ENCODE data around the gene UBE2N. TPM values are rescaled to one million over a fixed set of nuclear protein-coding genes. Genes with fewer than 3 reads are reported as not detected.
A peak's percentile ranks its signal among the peaks of the same experiment; 100 is the strongest.
"Not testable (repeated sequence)": the region's sequence is repeated elsewhere in the genome, so short reads cannot be mapped to it uniquely, and the experiment has no call there.

UBE2N gene
- total RNA-seq, 1 experiment from 2014 or later = 210 TPM

DNA sequence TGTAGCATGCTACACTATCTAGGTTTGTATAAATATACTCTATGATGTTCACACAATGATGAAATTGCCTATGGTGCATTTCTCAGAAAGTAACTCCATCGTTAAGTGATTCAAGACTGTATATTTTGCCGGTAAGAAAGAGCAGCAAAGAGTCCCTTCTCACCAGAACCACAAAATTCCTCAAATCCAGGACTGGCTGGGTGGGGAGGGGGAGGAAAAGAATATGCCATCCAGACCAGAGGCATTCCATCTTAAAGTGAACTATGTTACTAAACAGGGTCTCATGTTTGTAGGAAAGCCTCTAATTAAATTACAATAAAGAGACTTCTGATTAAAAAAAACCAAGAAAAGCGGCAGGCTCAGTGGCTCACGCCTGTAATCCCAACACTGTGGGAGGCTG, 11.5 kb downstream of the UBE2N start:
- no peak for DNase-seq
- H3K4me1 ChIP-seq = no peaks in the 10 kb centered on the region

DNA sequence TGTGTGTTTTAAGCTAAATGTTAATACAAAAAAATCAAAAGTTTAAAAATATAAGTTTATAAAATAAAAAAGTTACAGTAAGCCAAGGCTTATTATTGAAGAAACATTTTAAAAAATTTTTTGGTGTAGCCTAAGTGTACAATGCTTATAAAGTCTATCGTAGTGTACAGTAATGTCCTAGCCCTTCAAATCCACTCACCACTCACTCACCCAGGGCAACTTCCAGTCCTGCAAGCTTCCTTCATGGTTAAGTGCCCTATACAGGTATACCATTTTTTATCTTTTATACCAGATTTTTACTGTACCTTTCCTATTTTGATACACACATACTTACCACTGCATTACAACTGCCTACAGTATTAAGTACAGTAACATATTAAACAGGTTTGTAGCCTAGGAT, 11.9 kb downstream of the UBE2N start:
- Histone ChIP-seq H3K4me1 (no peaks in the 10 kb centered on the region), H3K36me3 (no peaks in the 10 kb centered on the region), H3K27me3 (no peaks in the 10 kb centered on the region), H3K9me3 (replicated peaks) (no peaks in the 10 kb centered on the region), H3K4me3 (no peak overlapping the region), H3K27ac (no peak overlapping the region)
- no peak for DNase-seq

More for the DNA sequence above, 11.5 kb downstream of the UBE2N start:
- Histone ChIP-seq H3K36me3 (no peaks in the 10 kb centered on the region), H3K27ac (no peak overlapping the region), H3K27me3 (no peaks in the 10 kb centered on the region), H3K4me3 (no peak overlapping the region), H3K9me3 (replicated peaks) (no peaks in the 10 kb centered on the region)

DNA sequence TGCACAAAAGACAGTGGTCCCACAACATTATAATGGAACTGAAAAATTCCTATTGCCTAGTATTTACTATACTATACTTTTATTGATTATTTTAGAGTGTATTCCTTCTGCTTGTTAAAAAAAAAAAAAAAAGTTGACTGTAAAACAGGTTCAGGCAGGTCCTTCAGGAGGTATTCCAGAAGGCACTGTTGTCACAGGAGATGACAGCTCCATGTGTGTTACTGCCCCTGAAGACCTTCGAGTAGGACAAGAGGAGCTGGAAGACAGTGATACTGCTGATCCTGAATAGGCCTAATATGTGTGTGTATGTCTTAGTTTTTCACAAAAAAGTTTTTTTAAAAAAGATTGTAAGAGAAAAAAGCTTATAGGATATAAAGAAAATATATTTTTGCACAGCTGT, 12.3 kb downstream of the UBE2N start:
- Histone ChIP-seq H3K9me3 (replicated peaks) (no peaks in the 10 kb centered on the region), H3K36me3 (no peaks in the 10 kb centered on the region), H3K27me3 (no peaks in the 10 kb centered on the region), H3K4me1 (no peaks in the 10 kb centered on the region), H3K4me3 (no peak overlapping the region), H3K27ac (no peak overlapping the region)
- DNase-seq = no peak

DNA sequence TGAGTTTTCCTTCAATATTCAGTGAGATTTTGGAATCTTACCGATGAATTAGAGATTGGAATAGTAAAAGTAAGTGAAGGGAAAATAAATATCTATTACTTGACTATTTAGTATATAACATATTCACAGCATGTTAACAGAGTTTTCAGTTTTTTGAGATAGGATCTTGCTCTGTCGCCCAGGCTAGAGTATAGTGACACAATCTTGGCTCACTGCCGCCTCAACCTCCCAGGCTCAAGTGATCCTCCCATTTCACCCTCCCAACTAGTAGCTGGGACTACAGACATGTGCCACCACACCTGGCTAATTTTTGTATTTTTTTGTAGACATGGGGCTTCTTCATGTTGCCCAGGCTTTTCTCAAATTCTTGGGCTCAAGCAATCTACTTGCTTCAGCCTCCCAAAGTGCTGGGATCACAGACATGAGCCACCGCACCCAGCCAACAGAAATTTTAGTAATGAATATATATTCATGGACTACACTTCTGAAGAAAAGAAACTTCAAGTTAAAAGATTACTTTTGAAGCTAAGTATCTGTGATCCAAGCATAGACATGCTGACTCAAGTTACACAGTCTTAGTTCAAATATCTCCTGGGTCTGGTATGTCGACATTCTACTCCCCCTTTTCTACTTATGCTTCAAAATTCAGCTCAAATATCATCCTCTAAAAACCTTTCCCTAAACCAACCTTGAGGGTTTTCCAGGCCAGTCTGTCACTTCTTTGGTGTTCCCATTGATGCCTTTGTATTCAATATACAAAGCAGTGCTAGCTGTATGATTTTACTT, 13.8 kb downstream of the UBE2N start:
- Histone ChIP-seq H3K4me1 (no peaks in the 10 kb centered on the region), H3K9me3 (replicated peaks) (no peaks in the 10 kb centered on the region), H3K4me3 (no peak overlapping the region), H3K27me3 (no peaks in the 10 kb centered on the region), H3K36me3 (peaks cover 5% of the 10 kb centered on the region; the same call in 1 of the 2 replicates), H3K27ac (no peak overlapping the region)
- DNase-seq = no peak

DNA sequence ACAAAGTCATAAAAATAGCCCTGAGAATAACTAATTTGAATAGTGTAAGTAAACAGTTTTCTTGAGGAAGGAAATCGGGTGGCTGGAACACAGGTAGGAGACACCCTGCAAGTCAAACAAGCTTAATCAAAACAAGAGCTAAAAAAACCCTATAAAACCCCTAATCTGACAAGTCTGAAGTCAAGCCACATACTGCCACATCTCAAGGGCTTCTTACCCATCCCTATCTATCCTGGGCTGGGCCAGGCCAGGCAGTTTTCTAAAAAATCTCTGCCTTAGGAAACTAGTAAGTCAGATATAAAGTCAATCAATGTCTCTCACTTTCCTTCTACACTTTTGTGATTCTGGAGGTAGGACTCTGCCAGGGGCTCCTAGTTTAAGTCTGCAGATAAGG, 15.3 kb downstream of the UBE2N start:
- Histone ChIP-seq H3K27me3 (no peaks in the 10 kb centered on the region), H3K36me3 (peaks cover 7% of the 10 kb centered on the region; the same call in 1 of the 2 replicates), H3K27ac (no peak overlapping the region), H3K9me3 (replicated peaks) (no peaks in the 10 kb centered on the region), H3K4me3 (no peak overlapping the region), H3K4me1 (no peaks in the 10 kb centered on the region)
- DNase-seq = no peak

DNA sequence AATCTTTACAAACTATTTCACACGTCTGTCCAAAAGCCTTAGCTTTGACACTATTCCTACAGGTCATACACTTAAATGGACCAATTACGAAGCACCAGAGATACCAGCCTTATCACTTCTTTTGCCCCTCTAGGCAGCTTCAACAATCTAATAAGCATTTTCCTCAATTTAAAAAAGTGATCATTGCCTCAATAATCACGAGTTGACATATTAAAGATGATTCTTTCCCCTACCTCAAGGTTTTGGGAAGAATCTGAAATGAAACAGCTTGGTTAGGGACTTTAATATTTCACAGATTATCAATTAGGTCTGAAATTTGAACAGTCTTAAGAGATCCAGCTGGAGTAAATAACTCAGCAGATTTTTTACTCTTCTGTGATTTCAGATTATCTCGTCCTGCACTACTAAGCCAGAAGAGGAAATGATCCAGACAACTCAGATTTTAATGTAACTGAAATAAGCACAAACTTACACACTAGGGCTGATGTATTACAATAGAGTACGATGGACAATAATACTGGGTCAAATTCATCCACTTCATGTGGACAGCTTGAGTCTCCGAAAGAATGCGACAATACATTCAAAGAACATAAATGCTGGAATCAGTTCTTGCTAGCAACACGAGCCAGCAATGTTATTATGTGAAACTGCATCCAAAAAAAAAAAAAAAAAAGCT, 15.9 kb downstream of the UBE2N start:
- Histone ChIP-seq H3K9me3 (replicated peaks) (no peaks in the 10 kb centered on the region), H3K4me1 (no peaks in the 10 kb centered on the region), H3K27ac (no peak overlapping the region), H3K27me3 (no peaks in the 10 kb centered on the region), H3K36me3 (peaks cover 7% of the 10 kb centered on the region; the same call in 1 of the 2 replicates), H3K4me3 (no peak overlapping the region)
- no peak for DNase-seq

DNA sequence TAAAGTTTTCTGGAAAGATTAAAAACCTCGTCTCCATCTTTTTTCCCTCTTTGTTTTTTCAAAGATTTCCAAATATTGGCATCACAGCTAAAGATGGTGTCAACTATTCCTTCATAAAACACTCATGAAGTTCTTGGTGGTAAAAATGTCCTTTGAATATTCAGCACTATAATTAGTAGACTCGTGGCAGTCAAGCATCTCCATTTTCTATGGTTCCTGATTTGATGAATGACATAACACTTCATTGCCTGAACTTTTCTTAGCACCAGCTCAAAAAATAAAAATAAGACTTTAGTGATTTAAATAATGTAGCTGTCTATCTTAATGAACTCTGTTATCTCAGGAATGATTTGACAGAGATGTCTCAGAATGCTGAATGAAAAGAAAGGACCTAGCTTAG, 19.7 kb downstream of the UBE2N start:
- H3K27me3 ChIP-seq = no peaks in the 10 kb centered on the region
- no peaks in the 10 kb centered on the region; the same call in 1 of the 2 replicates for H3K9me3 ChIP-seq (replicated peaks)
- H3K4me3 ChIP-seq = no peak overlapping the region
- H3K27ac ChIP-seq = no peak overlapping the region
- H3K4me1 ChIP-seq = no peaks in the 10 kb centered on the region
- H3K36me3 ChIP-seq = peaks cover 7% of the 10 kb centered on the region; the same call in 1 of the 2 replicates
- no peak for DNase-seq

DNA sequence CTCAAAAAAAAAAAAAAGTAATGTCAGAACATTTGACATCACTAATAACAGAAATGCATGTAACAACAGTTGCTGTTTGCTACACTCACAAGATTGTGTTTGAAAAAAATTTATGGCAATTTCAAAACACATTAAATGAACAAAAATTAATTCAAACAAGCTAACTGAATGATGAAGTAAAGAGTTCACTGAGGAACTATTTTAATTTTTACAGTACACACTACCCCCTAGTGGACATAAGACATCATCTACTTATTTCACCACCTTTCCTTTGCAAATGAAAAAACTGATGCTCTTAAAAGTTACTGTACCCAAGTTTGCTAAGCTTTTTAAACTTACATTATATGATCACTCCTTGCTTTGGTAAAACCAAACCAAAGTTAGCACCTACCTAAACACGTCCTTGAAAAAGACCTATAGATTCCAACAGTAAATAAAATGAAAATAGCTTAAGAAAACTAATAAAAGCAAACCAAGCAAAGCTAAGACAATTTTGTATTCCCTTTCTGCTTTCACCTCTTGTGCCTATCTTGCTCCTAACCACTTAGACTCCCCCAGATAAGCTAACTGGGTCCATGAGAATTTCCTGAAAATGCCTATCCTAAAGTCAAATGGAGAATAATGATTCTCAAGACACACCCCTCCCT, 22.2 kb downstream of the UBE2N start:
- Histone ChIP-seq H3K4me1 (no peaks in the 10 kb centered on the region), H3K4me3 (no peak overlapping the region), H3K27me3 (no peaks in the 10 kb centered on the region), H3K36me3 (peaks cover 7% of the 10 kb centered on the region; the same call in 1 of the 2 replicates), H3K9me3 (replicated peaks) (no peaks in the 10 kb centered on the region; the same call in 1 of the 2 replicates), H3K27ac (no peak overlapping the region)
- peak in 1 of 2 experiments; percentile 54 for DNase-seq

DNA sequence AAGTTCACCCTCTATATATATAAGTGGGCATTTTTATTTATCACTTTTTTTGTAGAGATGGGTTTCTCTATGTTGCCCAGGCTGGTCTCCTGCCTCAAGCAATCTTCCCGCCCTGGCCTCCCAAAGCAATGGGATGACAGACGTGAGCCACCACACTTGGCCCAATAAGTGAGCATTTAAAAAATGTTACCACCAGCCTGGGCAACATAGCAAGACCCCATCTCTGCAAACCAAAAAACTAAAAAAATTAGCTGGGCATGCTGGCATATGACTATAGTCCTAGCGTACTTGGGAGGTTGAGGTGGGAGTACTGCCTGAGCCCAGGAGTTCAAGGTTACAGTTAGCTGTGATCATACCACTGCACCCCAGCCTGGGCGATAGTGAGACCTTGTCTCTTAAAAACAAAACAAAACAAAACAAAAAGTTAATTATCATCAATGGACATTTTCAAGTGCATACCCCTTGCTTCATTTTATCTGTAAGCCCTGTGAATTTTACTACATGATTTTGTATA, 23.7 kb downstream of the UBE2N start:
- no peak overlapping the region for H3K4me3 ChIP-seq
- no peak overlapping the region for H3K27ac ChIP-seq
- H3K9me3 ChIP-seq (replicated peaks) = no peaks in the 10 kb centered on the region; the same call in 1 of the 2 replicates
- no peaks in the 10 kb centered on the region for H3K27me3 ChIP-seq
- H3K36me3 ChIP-seq = 0 out of 2 replicates have a peak, but pooled peaks cover 2% of the 10 kb centered on the region
- DNase-seq = no peak
- H3K4me1 ChIP-seq = no peaks in the 10 kb centered on the region

DNA sequence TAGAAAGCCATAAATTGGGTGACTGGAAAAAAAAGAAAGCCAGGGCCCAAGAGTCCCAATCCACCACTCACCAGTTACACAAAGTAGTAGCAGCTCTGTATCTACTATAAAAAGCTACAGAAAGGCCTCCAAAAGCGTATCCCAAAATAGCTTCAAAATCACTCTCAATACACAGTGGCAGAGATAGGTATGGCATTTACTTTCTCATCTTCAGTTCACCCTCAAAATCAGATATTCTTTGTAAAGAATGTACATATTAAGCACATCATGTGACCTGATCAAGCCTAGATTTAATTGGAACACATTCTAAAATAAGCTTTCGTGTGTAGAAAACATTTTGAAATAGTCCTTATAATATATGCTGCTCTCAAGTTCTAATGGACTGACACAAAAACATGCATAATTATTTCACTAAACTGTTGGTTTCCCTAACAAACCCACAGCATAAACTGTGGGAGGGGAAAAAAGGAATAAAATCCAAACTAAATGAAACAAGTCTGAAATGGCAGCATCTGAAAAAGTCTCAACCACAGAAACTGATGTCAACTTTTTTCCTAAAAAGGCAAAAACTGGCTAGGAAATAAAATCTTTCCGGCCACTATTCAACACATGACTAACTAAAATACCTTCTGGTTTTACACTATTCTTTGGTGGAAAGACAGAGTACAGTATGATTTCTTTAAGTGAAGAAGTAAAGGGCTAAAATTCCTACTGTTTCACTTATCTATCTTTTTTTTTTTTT, 25.9 kb downstream of the UBE2N start:
- DNase-seq = no peak
- Histone ChIP-seq H3K36me3 (peaks cover under 1% of the 10 kb centered on the region; the same call in 1 of the 2 replicates), H3K4me1 (no peaks in the 10 kb centered on the region), H3K27me3 (no peaks in the 10 kb centered on the region), H3K27ac (no peak overlapping the region), H3K9me3 (replicated peaks) (no peaks in the 10 kb centered on the region; the same call in 1 of the 2 replicates), H3K4me3 (no peak overlapping the region)

DNA sequence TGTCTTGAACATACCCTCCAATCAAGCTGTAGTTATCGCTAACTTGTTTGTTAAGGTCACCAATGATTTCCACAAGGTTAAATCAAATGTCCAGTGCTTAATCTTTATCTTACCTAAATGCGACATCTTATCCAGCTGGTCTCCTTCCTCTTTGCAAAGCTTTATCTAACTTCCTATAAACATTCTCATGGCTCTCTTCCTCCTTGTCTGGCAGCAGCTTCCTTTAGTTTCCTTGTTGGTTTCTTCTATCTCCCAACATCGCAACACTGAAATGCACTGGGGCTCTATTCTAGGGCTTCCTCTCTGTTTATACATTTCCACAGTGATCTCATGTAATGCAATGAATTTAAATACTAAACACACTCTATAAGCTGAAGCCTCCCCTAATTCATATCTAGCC, 28.7 kb downstream of the UBE2N start:
- no peak for DNase-seq
- Histone ChIP-seq H3K27me3 (no peaks in the 10 kb centered on the region), H3K4me3 (no peak overlapping the region), H3K36me3 (peaks cover 14% of the 10 kb centered on the region), H3K4me1 (no peaks in the 10 kb centered on the region), H3K27ac (no peak overlapping the region), H3K9me3 (replicated peaks) (no peaks in the 10 kb centered on the region; the same call in 1 of the 2 replicates)

DNA sequence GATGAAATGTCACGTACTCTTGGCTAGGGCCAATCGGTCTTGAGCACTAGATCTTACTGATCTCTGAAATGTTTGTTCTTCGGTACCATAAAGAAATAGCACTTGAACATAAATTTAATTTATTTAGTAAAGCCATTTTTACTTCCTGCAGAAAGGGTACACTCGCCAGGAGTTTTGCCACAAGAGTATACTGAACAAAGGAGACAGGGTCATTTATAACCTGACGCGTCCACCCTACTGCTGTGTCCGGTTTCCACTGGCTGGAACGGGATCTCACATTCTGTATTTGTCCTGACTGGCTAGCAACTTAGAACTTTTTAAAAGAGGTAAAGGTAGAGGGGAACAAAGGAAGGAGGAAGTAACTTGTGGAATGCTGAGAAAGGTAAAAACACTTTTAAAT, 29.4 kb downstream of the UBE2N start:
- peaks cover 16% of the 10 kb centered on the region for H3K36me3 ChIP-seq
- not testable (repeated sequence) for H3K27ac ChIP-seq; H3K4me1 ChIP-seq; H3K4me3 ChIP-seq; DNase-seq; H3K27me3 ChIP-seq; H3K9me3 ChIP-seq (replicated peaks)

DNA sequence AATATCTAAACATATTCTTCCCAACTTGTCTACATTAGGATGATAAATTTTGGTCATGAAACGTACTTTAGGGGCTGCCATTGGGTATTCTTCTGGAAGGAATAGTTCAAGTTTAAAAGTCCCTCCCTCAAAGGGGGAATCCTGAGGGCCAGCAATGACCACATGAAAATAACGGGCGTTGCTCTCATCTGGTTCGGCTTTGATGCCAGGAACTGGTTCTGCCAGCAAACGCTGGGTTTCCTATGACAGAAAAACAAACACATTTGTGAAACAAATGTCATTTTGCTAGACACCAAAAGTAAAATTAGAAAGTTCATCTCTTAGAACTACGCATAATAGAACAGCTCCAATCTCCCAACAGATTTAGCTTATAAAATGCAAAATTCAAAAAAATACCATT, 30.7 kb downstream of the UBE2N start:
- not testable (repeated sequence) for DNase-seq; H3K27ac ChIP-seq; H3K4me1 ChIP-seq; H3K4me3 ChIP-seq; H3K27me3 ChIP-seq; H3K9me3 ChIP-seq (replicated peaks)
- H3K36me3 ChIP-seq = peaks cover 20% of the 10 kb centered on the region

Data from SJCRH30 (cell line).